AG09309 (cell line): Measurements from ENCODE around the gene AMN1.

Source experiments
- DNase-seq: peaks from one replicate; pipeline ENCODE4 v3.0.0-alpha.2; 2010; ENCODE audit warnings: low read depth
- H3K4me3 ChIP-seq: 2 replicates; pipeline ENCODE4 v1.5.1; 2011; ENCODE audit warnings: mild to moderate bottlenecking, low read depth, low read length, moderate library complexity; ENCODE audit not compliant: control insufficient read depth
- CTCF ChIP-seq: IDR thresholded peaks from 2 replicates; pipeline ENCODE4 v1.5.1; 2011; ENCODE audit warnings: mild to moderate bottlenecking, low read depth, low read length, inconsistent platforms; ENCODE audit not compliant: insufficient read depth, control insufficient read depth; ENCODE audit errors: missing control alignments

The AMN1 gene

GRCh38 chr12:31659087-31659942 is 69.5 kb downstream of the AMN1 start, which contains the start of gene ETFBKMT:
ETFBKMT (plus strand) TSS chr12:31659688; CDS start chr12:31661954, 2,266 bp downstream.
- no peak for TF ChIP-seq CTCF
- H3K4me3 ChIP-seq: peak within 1 kb of the TSS; percentile 69
- peak; percentile 35 for DNase-seq

GRCh38 chr12:31658471-31659086 is 70.2 kb downstream of the AMN1 start:
- DNase-seq: no peak
- peak overlapping the region; percentile 69 for H3K4me3 ChIP-seq
- no peak for TF ChIP-seq CTCF

- no peak for TF ChIP-seq CTCF
- H3K4me3 ChIP-seq: no peak overlapping the region
- no peak for DNase-seq
Measured at GRCh38 chr12:31655792-31656191, 73.0 kb downstream of the AMN1 start.

- no peak for TF ChIP-seq CTCF
- no peak for DNase-seq
Measured at GRCh38 chr12:31655208-31655607, 73.6 kb downstream of the AMN1 start.

GRCh38 chr12:31651893-31652521 is 76.8 kb downstream of the AMN1 start:
- no peak for TF ChIP-seq CTCF
- H3K4me3 ChIP-seq: no peak overlapping the region
- no peak for DNase-seq

More at GRCh38 chr12:31655208-31655607, 73.6 kb downstream of the AMN1 start:
- no peak overlapping the region for H3K4me3 ChIP-seq

- no peak for TF ChIP-seq CTCF
- DNase-seq: no peak
Measured at GRCh38 chr12:31650918-31651317, 77.9 kb downstream of the AMN1 start.

More at GRCh38 chr12:31650918-31651317, 77.9 kb downstream of the AMN1 start:
- H3K4me3 ChIP-seq: no peak overlapping the region
